ENCODE results near the gene ZNF521.

ZNF521 gene

GRCh38 chr18:25016666-25017065, 335.3 kb downstream of the ZNF521 start:
- DNase-seq, result no peak

GRCh38 chr18:25016181-25016580, 335.8 kb downstream of the ZNF521 start:
- no peak for DNase-seq

Measured in 8988T (cell line).